GM12875 (cell line): Measurements from ENCODE around the gene MKLN1.

Experiments
- H3K4me3 ChIP-seq: one replicate; pipeline ENCODE4 v1.5.1; 2011; ENCODE audit warnings: low read depth, low read length, control low read depth
- CTCF ChIP-seq: IDR thresholded peaks from 2 replicates; pipeline ENCODE4 v1.5.1; 2011; ENCODE audit warnings: low read depth, mild to moderate bottlenecking, control low read depth, inconsistent platforms, low read length, moderate library complexity, borderline replicate concordance; ENCODE audit not compliant: insufficient read depth

Gene MKLN1

GRCh38 chr7:131391145-131391544, 63.5 kb downstream of the MKLN1 start:
- no peak overlapping the region for H3K4me3 ChIP-seq
- TF ChIP-seq CTCF, result no peak

DNA sequence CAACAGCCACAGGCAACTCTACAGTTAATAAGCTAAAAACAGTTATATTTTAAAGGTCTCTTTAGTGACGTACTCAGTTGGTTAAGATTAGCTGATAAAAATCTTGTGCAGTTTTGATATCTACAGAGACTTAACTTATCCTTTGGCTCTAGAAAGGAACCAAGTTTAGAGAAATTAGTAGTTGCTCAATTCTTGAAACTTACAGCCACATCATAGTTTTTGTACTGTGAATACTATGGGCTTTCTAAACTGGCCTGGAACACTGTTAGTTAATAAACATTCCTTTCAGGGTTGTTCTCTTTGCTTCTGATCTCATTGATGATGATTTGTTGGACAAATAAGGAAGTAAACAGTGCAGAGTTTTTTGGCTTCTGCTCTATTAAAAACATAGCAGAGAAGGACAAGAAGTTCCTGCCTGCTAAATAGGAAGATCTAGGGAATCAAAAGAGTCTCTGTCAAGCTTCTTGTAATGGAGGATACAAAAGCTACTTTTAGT, 73.1 kb downstream of the MKLN1 start:
- no peak overlapping the region for H3K4me3 ChIP-seq
- no peak for TF ChIP-seq CTCF

- H3K4me3 ChIP-seq, result no peak overlapping the region
- no peak for TF ChIP-seq CTCF
Observed at GRCh38 chr7:131401194-131401593, 73.5 kb downstream of the MKLN1 start.

- no peak for TF ChIP-seq CTCF
Observed at GRCh38 chr7:131403322-131403721, 75.6 kb downstream of the MKLN1 start.

DNA sequence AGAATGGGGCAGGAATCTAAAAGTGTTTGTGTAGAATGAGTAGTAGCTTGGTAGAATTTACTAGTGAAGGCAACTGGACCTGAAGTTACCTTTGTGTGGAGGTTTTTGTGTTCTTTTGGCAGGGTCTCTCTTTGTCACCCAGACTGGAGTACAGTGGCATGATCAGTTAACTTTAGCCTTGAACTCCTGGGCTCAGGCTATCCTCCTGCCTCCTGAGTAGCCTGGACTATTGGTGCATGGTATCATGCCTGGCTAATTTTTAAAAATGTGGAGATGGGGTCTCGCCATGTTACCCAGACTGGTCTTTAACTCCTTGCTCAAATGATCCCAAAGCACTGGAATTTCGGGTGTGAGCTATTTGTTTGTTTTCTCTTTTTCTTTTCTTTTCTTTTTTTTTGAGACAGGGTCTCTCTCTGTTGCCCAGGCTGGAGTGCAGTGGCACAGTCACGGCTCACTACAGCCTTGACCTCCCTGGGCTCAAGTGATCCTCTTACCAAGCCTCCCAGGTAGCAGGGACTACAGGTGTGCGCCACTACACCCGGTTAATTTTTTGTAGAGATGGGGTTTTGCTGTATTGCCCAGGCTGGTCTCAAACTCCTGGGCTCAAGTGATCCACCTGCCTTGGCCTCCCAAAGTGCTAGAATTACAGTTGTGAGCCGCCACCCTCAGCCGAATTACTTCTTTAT, 76.7 kb downstream of the MKLN1 start:
- TF ChIP-seq CTCF, result no peak
- no peak overlapping the region for H3K4me3 ChIP-seq

More at GRCh38 chr7:131403322-131403721, 75.6 kb downstream of the MKLN1 start:
- H3K4me3 ChIP-seq, result no peak overlapping the region

GRCh38 chr7:131409129-131409766, 81.6 kb downstream of the MKLN1 start:
- TF ChIP-seq CTCF, result no peak
- H3K4me3 ChIP-seq, result no peak overlapping the region

DNA sequence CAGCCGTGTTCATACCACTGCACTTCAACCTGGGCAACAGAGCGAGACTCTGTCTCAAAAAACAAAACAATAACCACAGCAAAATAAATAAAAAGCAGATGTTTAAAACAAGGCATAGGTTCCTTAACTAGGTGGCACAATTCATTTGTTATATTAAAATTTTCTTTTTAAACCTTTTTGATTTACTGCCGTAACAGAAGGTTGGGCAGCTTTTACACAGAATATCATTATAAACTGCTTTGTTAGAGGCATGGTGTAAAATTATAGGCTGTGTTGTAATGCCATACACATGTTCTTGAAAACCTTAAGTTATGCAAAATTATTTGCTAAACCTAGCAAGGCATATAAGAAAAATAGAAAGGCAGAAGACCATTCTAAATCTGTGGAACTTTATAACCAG, 84.4 kb downstream of the MKLN1 start:
- TF ChIP-seq CTCF, result no peak
- H3K4me3 ChIP-seq, result no peak overlapping the region
